OCI-LY7 (cell line): ENCODE measurements around the gene SIGMAR1. TPM values are rescaled to one million over a fixed set of nuclear protein-coding genes. Genes with fewer than 3 reads are reported as not detected.

Experiments
- BruUV-seq: library from RNA; stranded (reverse); fragments of 400-500 nt; replicated peaks from 2 replicates; lab custom pipeline; 2021; lab: Mats Ljungman, UMichigan
- CTCF ChIA-PET: fragments of 300-600 bp; sonication (Branson Sonifier 250); formaldehyde crosslinking; loops from one replicate; lab custom pipeline; 2022; ENCODE audit warnings: antibody characterized with exemption; ENCODE audit not compliant: unreplicated experiment; lab: Charles Lee
- POLR2A ChIA-PET: fragments of 300-600 bp; sonication (Branson Sonifier 250); formaldehyde crosslinking; loops from one replicate; lab custom pipeline; 2022; ENCODE audit warnings: antibody characterized with exemption; lab: Charles Lee
- DNase-seq: peaks from one replicate; pipeline ENCODE4 v3.0.0-alpha.2; 2015; ENCODE audit warnings: low spot score
- H2AFZ ChIP-seq: fragments of 200-600 bp; sonication (generic), shearing (Covaris generic); 2 replicates; pipeline ENCODE4 v1.6.1; 2014; ENCODE audit warnings: mild to moderate bottlenecking, antibody characterized with exemption, low read length, moderate library complexity
- H3K27ac ChIP-seq: fragments of 200-600 bp; sonication (generic); 2 replicates; pipeline ENCODE4 v1.5.1; 2014; ENCODE audit warnings: mixed run types, low read depth, mild to moderate bottlenecking, moderate library complexity, low read length, inconsistent platforms; ENCODE audit not compliant: poor library complexity, severe bottlenecking
- H3K36me3 ChIP-seq: fragments of 200-600 bp; sonication (generic); 2 replicates; pipeline ENCODE4 v1.6.1; 2014; ENCODE audit warnings: mild to moderate bottlenecking, antibody characterized with exemption, low read length, moderate library complexity, mixed read lengths; ENCODE audit not compliant: insufficient read depth
- H3K4me1 ChIP-seq: fragments of 200-600 bp; sonication (generic); 2 replicates; pipeline ENCODE4 v1.5.1; 2014; ENCODE audit warnings: mild to moderate bottlenecking, low read length; ENCODE audit not compliant: insufficient read depth, poor library complexity, severe bottlenecking
- H3K4me2 ChIP-seq: fragments of 200-600 bp; sonication (generic); 2 replicates; pipeline ENCODE4 v1.6.1; 2014; ENCODE audit warnings: mild to moderate bottlenecking, low read length
- H3K4me3 ChIP-seq: fragments of 200-600 bp; sonication (generic); 2 replicates; pipeline ENCODE4 v1.5.1; 2014; ENCODE audit warnings: mild to moderate bottlenecking, low read depth, low read length; ENCODE audit not compliant: poor library complexity, severe bottlenecking
- H3K79me2 ChIP-seq: fragments of 200-600 bp; sonication (generic); 2 replicates; pipeline ENCODE4 v1.6.1; 2016; ENCODE audit warnings: low read depth, mild to moderate bottlenecking, low read length, moderate library complexity, mixed read lengths; ENCODE audit not compliant: insufficient read depth
- H3K9me2 ChIP-seq: fragments of 200-600 bp; sonication (generic); 2 replicates; pipeline ENCODE4 v1.6.1; 2016; ENCODE audit warnings: mild to moderate bottlenecking, low read length, mixed read lengths; ENCODE audit not compliant: insufficient read depth
- H3K9me3 ChIP-seq: fragments of 200-600 bp; sonication (generic); 2 replicates; pipeline ENCODE4 v1.6.1; 2014; ENCODE audit warnings: mild to moderate bottlenecking, mixed run types, low read length, mixed read lengths
- H4K20me1 ChIP-seq: fragments of 200-600 bp; sonication (generic); 2 replicates; pipeline ENCODE4 v1.6.1; 2014; ENCODE audit warnings: mild to moderate bottlenecking, antibody characterized with exemption, low read length, moderate library complexity, mixed read lengths; ENCODE audit not compliant: insufficient read depth
- EZH2phosphoT487 ChIP-seq: fragments of 200-600 bp; sonication (generic); IDR thresholded peaks from 2 replicates; pipeline ENCODE4 v1.6.1; 2018; ENCODE audit warnings: low read depth, borderline replicate concordance, mild to moderate bottlenecking, mixed run types, antibody characterized with exemption, low read length, moderate library complexity, mixed read lengths
- intact Hi-C: fragments of 100-400 bp; cut with micrococcal nuclease; formaldehyde crosslinking; loops from one replicate; pipeline ENCODE4 v1.10.0; 2022; ENCODE audit not compliant: unreplicated experiment
- total RNA-seq, 2 experiments: library from RNA; depleted of rRNA in 1 of 2; stranded (reverse); fragments of >200 nt in 1 of 2; shearing (Covaris generic) in 1 of 2; gene quantifications; 2 replicates each; pipeline ENCODE4 v1.2.3, GENCODE V29; 2014 to 2022
- TF ChIP-seq, protein P1 (sequence below): fragments of 200-600 bp; sonication (generic); conservative IDR thresholded peaks from 2 replicates; pipeline ENCODE4 v1.5.1; 2014; ENCODE audit warnings: mild to moderate bottlenecking, antibody characterized with exemption, low read length, moderate library complexity, mixed read lengths

The SIGMAR1 gene
- total RNA-seq, 2 experiments from 2014 or later: 103 to 110 TPM

DNA sequence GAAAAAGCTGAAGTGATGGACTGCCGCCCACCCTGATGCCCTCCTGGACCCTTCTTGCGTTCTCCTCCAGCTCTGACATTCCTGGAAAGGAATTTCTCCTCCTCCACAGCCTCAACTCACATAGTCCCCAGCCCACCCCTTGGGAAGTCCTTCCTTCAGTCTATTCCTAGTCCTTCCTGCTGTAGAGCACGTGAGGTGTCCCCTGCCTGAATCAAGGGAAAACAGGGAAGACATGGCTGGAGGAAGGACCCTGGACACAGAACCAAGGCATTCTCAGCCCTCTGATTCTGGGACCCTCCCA is 12.5 kb downstream of the SIGMAR1 start:
- no peak overlapping the region for H3K27ac ChIP-seq
- H3K9me3 ChIP-seq: no peaks in the 10 kb centered on the region
- intact Hi-C loops: no loop called here
- no peaks in the 10 kb centered on the region for H3K36me3 ChIP-seq
- no peak for DNase-seq
- CTCF ChIA-PET: no interaction called here
- H2AFZ ChIP-seq: no peak overlapping the region
- no peaks in the 10 kb centered on the region for H3K9me2 ChIP-seq
- H3K4me3 ChIP-seq: no peak overlapping the region
- POLR2A ChIA-PET: interaction anchor here (0.8 kb wide), 1 partner anchor 13 kb away, joined by 3 read pairs; no protein-coding TSS in a partner anchor
- H3K4me2 ChIP-seq: no peak overlapping the region
- TF ChIP-seq, protein P1, sequence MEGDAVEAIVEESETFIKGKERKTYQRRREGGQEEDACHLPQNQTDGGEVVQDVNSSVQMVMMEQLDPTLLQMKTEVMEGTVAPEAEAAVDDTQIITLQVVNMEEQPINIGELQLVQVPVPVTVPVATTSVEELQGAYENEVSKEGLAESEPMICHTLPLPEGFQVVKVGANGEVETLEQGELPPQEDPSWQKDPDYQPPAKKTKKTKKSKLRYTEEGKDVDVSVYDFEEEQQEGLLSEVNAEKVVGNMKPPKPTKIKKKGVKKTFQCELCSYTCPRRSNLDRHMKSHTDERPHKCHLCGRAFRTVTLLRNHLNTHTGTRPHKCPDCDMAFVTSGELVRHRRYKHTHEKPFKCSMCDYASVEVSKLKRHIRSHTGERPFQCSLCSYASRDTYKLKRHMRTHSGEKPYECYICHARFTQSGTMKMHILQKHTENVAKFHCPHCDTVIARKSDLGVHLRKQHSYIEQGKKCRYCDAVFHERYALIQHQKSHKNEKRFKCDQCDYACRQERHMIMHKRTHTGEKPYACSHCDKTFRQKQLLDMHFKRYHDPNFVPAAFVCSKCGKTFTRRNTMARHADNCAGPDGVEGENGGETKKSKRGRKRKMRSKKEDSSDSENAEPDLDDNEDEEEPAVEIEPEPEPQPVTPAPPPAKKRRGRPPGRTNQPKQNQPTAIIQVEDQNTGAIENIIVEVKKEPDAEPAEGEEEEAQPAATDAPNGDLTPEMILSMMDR: no peak
- peaks cover 6% of the 10 kb centered on the region for H3K4me1 ChIP-seq
- H3K79me2 ChIP-seq: no peaks in the 10 kb centered on the region
- no TSS peak for BruUV-seq
- no peaks in the 10 kb centered on the region for H4K20me1 ChIP-seq

DNA sequence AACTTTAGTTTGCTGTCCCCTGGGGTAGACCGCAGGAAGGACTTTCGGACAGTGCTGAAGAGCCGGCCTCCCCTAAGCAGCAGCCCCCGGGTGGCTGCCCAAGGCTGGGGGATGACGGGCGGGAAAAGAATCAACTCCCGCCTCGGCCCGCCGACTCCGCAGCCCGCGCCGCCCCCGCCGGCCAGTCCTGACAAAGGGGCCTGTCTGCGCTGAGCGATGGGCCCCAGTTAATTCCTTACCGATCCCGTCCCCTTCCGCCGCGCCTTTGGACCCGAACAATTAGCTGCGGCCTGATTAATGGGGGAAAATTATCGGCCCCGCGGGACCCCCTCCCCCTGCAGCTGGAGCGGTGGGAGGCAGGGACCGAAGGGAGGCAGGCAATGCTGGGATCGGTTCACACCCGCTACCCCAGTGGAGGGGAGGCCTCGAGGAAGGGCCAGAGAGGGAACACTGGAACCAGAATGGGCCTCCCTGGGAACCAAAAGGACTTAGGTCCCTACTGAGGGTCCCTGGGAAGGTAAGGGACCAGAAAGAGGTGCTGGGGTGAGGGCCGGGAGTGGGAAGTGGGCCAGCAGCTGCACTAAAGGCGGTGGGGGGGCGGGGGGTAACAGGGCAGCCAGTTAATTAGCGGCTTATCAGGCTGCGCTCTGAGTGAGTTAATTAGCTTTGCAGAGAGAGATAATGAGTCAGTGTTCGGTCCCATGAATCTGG is 13.0 kb downstream of the SIGMAR1 start:
- H3K79me2 ChIP-seq: no peaks in the 10 kb centered on the region
- no peak for TF ChIP-seq EZH2phosphoT487
- TF ChIP-seq, protein P1: no peak
- H3K36me3 ChIP-seq: no peaks in the 10 kb centered on the region
- H2AFZ ChIP-seq: no peak overlapping the region
- H3K4me3 ChIP-seq: no peak overlapping the region
- ChIA-PET CTCF (no interaction called here), POLR2A (interaction anchor here (0.8 kb wide), 1 partner anchor 14 kb away, joined by 3 read pairs; no protein-coding TSS in a partner anchor)
- no peaks in the 10 kb centered on the region for H3K9me3 ChIP-seq
- no peaks in the 10 kb centered on the region for H4K20me1 ChIP-seq
- H3K4me2 ChIP-seq: no peak overlapping the region
- H3K9me2 ChIP-seq: no peaks in the 10 kb centered on the region
- no peak overlapping the region for H3K27ac ChIP-seq
- intact Hi-C loops: no loop called here
- peaks cover 8% of the 10 kb centered on the region for H3K4me1 ChIP-seq
- no TSS peak for BruUV-seq
- no peak for DNase-seq

DNA sequence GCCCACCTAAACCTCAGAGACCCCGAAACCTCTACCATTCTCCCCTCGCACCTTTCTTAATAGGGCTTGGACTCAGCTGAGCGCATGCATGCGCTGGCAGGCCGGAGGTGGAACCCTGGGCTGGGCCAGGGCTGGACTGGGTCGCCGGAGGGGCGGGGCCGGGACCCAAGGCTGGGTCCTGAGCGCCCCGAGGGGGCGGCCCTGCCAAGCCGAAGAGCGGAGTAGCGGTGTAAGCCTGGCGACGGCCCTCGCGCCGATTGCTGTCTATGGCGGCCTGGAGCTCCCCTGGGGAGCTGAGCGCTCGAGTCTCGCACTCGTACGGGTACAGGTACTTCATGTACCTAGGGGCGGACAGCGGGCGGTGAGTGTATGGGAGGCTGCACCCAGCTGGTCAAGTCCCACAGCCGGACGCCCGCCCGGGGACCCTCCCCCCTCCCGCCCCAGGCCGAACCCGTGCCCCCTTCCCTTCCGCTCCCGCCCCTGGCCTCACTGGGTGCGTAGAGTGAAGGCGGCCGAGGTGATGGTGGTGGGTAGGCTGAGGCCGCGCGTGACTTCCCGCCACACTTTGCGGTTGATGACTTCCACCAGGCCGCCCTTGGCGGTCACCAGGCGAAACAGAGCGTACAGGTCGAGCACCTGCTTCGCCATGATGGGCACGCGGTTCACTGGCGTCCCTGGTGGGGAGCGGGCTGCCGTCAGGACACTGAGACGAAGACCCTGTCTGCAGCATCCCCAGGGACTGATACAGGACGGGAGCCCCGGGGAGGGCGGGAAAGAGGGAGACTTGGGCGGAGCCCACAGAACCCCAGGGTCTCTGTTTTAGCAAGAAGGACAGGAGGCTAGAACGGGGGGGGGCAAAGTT is 14.0 kb downstream of the SIGMAR1 start:
- Histone ChIP-seq H3K27ac (no peak overlapping the region), H3K4me2 (no peak overlapping the region), H3K4me3 (no peak overlapping the region), H3K9me3 (no peaks in the 10 kb centered on the region), H4K20me1 (no peaks in the 10 kb centered on the region), H2AFZ (no peak overlapping the region), H3K4me1 (peaks cover 15% of the 10 kb centered on the region), H3K79me2 (no peaks in the 10 kb centered on the region), H3K36me3 (no peaks in the 10 kb centered on the region), H3K9me2 (no peaks in the 10 kb centered on the region)
- no peak for DNase-seq
- TF ChIP-seq, protein P1: no peak
- TF ChIP-seq EZH2phosphoT487: no peak
- ChIA-PET CTCF (no interaction called here), POLR2A (no interaction called here)
- intact Hi-C loops: no loop called here
- no TSS peak for BruUV-seq
